SK-N-SH (cell line): Measurements from ENCODE around the gene PWWP2B.

Experiments
- CTCF ChIP-seq: fragments of 200-600 bp; sonication (generic); IDR thresholded peaks from 2 replicates; pipeline ENCODE4 v1.6.1; 2017; ENCODE audit warnings: antibody characterized with exemption, mild to moderate bottlenecking, moderate library complexity
- ELF1 ChIP-seq: IDR thresholded peaks from 2 replicates; pipeline ENCODE4 v1.4.0; 2012
- NRF1 ChIP-seq: IDR thresholded peaks from 2 replicates; pipeline ENCODE4 v1.6.1; 2012; ENCODE audit warnings: low read depth, mild to moderate bottlenecking, low read length
- POLR2AphosphoS5 ChIP-seq: IDR thresholded peaks from 2 replicates; pipeline ENCODE4 v1.6.1; 2012; ENCODE audit warnings: low read depth, low read length
- YY1 ChIP-seq: IDR thresholded peaks from 2 replicates; pipeline ENCODE4 v1.4.0; 2012; ENCODE audit warnings: low read depth, mild to moderate bottlenecking

GRCh38 chr10:132466520-132467463, 69.8 kb downstream of the PWWP2B start:
- TF ChIP-seq CTCF (no peak), YY1 (no peak), NRF1 (no peak), ELF1 (no peak), POLR2AphosphoS5 (no peak)
